GM23338 (cell line): Measurements from ENCODE around the gene NDUFS7. TPM values are rescaled to one million over a fixed set of nuclear protein-coding genes. Genes with fewer than 3 reads are reported as not detected.

ENCODE experiments used
- ATAC-seq: fragments of 200-7000 bp; cut with Tn5 transposase; 3 replicates; pipeline ENCODE4 v1.9.1; 2020
- DNase-seq: peaks from one replicate; pipeline ENCODE4 v3.0.0-alpha.2; 2015; ENCODE audit warnings: low spot score
- H2AFZ ChIP-seq: fragments of 200-600 bp; sonication (generic); 2 replicates; pipeline ENCODE4 v1.8.0; 2016; ENCODE audit warnings: antibody characterized with exemption, mild to moderate bottlenecking, moderate library complexity
- H3F3A ChIP-seq: fragments of 200-600 bp; sonication (generic); replicated peaks from 2 replicates; pipeline ENCODE4 v1.8.0; 2017; ENCODE audit warnings: antibody characterized with exemption, mixed run types, low read depth
- H3K27ac ChIP-seq: fragments of 200-600 bp; sonication (generic); 2 replicates; pipeline ENCODE4 v1.6.1; 2016; ENCODE audit warnings: low read depth
- H3K27me3 ChIP-seq: fragments of 200-600 bp; sonication (generic); 2 replicates; pipeline ENCODE4 v1.8.0; 2016; ENCODE audit warnings: mild to moderate bottlenecking, mixed run types, moderate library complexity; ENCODE audit not compliant: insufficient read depth
- H3K36me3 ChIP-seq: fragments of 200-600 bp; sonication (generic); 2 replicates; pipeline ENCODE4 v1.8.0; 2016; ENCODE audit warnings: mild to moderate bottlenecking; ENCODE audit not compliant: insufficient read depth
- H3K4me1 ChIP-seq: fragments of 200-600 bp; sonication (generic); 2 replicates; pipeline ENCODE4 v1.8.0; 2016; ENCODE audit warnings: mild to moderate bottlenecking, moderate library complexity; ENCODE audit not compliant: insufficient read depth
- H3K4me2 ChIP-seq: fragments of 200-600 bp; sonication (generic); 2 replicates; pipeline ENCODE4 v1.7.1; 2017; ENCODE audit warnings: mixed run types
- H3K4me3 ChIP-seq: fragments of 200-600 bp; sonication (generic); 2 replicates; pipeline ENCODE4 v1.6.1; 2016; ENCODE audit warnings: mixed run types
- H3K79me2 ChIP-seq: fragments of 200-600 bp; sonication (generic); replicated peaks from 2 replicates; pipeline ENCODE4 v1.8.0; 2017; ENCODE audit warnings: mild to moderate bottlenecking; ENCODE audit not compliant: insufficient read depth
- H3K9me2 ChIP-seq: fragments of 200-600 bp; sonication (generic); 2 replicates; pipeline ENCODE4 v1.8.0; 2017; ENCODE audit not compliant: insufficient read depth
- H4K20me1 ChIP-seq: fragments of 200-600 bp; sonication (generic); replicated peaks from 2 replicates; pipeline ENCODE4 v1.8.0; 2017; ENCODE audit warnings: mild to moderate bottlenecking; ENCODE audit not compliant: insufficient read depth
- H3K27ac Mint-ChIP-seq: 2 replicates; pipeline ENCODE4 v1.8.0; 2020; ENCODE audit warnings: inconsistent platforms, mild to moderate bottlenecking, moderate library complexity, mixed read lengths
- H3K27me3 Mint-ChIP-seq: 3 replicates; pipeline ENCODE4 v1.8.0; 2022; ENCODE audit warnings: low read depth, mild to moderate bottlenecking, moderate library complexity, mixed read lengths, inconsistent platforms; ENCODE audit not compliant: insufficient read depth, poor library complexity
- H3K36me3 Mint-ChIP-seq: 3 replicates; pipeline ENCODE4 v1.8.0; 2021; ENCODE audit warnings: low read depth, mild to moderate bottlenecking, inconsistent platforms, moderate library complexity, mixed read lengths
- H3K4me1 Mint-ChIP-seq: 3 replicates; pipeline ENCODE4 v1.8.0; 2020; ENCODE audit warnings: mild to moderate bottlenecking, inconsistent platforms, mixed read lengths
- H3K4me3 Mint-ChIP-seq: 3 replicates; pipeline ENCODE4 v1.8.0; 2021; ENCODE audit warnings: moderate library complexity, mild to moderate bottlenecking, inconsistent platforms, mixed read lengths
- H3K9me3 Mint-ChIP-seq: 3 replicates; pipeline ENCODE4 v1.8.0; 2020; ENCODE audit warnings: moderate library complexity, mild to moderate bottlenecking, inconsistent platforms, mixed read lengths
- CREB1 ChIP-seq: fragments of 250-450 bp; sonication (Bioruptor Pico); IDR thresholded peaks from 2 replicates; pipeline ENCODE4 v1.5.0; 2020; ENCODE audit warnings: low read depth, mild to moderate bottlenecking, moderate library complexity
- EZH2 ChIP-seq: fragments of 200-600 bp; sonication (generic); IDR thresholded peaks from one replicate; pipeline ENCODE4 v1.8.0; 2017; ENCODE audit warnings: antibody characterized with exemption, mild to moderate bottlenecking, low read depth; ENCODE audit not compliant: unreplicated experiment
- EZH2phosphoT487 ChIP-seq: fragments of 200-600 bp; sonication (generic); IDR thresholded peaks from one replicate; pipeline ENCODE4 v1.8.1; 2018; ENCODE audit warnings: antibody characterized with exemption; ENCODE audit not compliant: unreplicated experiment
- NANOG ChIP-seq: IDR thresholded peaks from 2 replicates; pipeline ENCODE4 v1.6.1; 2016; ENCODE audit warnings: antibody characterized with exemption, borderline replicate concordance
- POLR2AphosphoS5 ChIP-seq: IDR thresholded peaks from 2 replicates; pipeline ENCODE4 v1.6.1; 2016; ENCODE audit warnings: antibody characterized with exemption, low read depth
- STAT1 ChIP-seq: IDR thresholded peaks from one replicate; pipeline ENCODE4 v1.6.1; 2016; ENCODE audit warnings: antibody characterized with exemption; ENCODE audit not compliant: unreplicated experiment
- ZNF114 ChIP-seq: fragments of 250-450 bp; sonication (Bioruptor Pico); IDR thresholded peaks from 2 replicates; pipeline ENCODE4 v1.5.0; 2020; ENCODE audit warnings: mild to moderate bottlenecking, moderate library complexity
- ZNF331 ChIP-seq: fragments of 250-450 bp; sonication (Bioruptor Pico); IDR thresholded peaks from 2 replicates; pipeline ENCODE4 v1.5.0; 2020; ENCODE audit warnings: low read depth, mild to moderate bottlenecking, moderate library complexity
- polyA plus RNA-seq: library from polyadenylated mRNA; unstranded; fragments of >200 nt; fragmentation: Nextera tagmentation; extraction: Ambion mirVana; gene quantifications from 2 replicates; pipeline ENCODE4 v1.2.1, GENCODE V29; 2016
- total RNA-seq: library from RNA; depleted of rRNA; stranded (reverse); fragments of >200 nt; shearing (Covaris generic); gene quantifications from 2 replicates; pipeline ENCODE4 v1.2.3, GENCODE V29; 2014
- TF ChIP-seq, protein P1 (sequence below), 2 experiments: fragments of 200-600 bp in 1 of 2; sonication (generic) in 1 of 2; conservative IDR thresholded peaks; 2 replicates each; pipeline versions ENCODE4 v1.5.1 to v1.6.1; 2016 to 2017; ENCODE audit warnings: antibody characterized with exemption in 2 of 2, low read depth in 2 of 2, mild to moderate bottlenecking in 2 of 2, moderate library complexity in 1 of 2
- TF ChIP-seq, protein P2 (sequence below): fragments of 250-450 bp; sonication (Bioruptor Pico); IDR thresholded peaks from 2 replicates; pipeline ENCODE4 v1.5.0; 2020; ENCODE audit warnings: mild to moderate bottlenecking, moderate library complexity
- TF ChIP-seq, protein P3 (sequence below): IDR thresholded peaks from one replicate; pipeline ENCODE4 v1.6.1; 2018; ENCODE audit warnings: antibody characterized with exemption; ENCODE audit not compliant: unreplicated experiment

NDUFS7 gene
- total and polyA plus RNA-seq, 2 experiments from 2014 or later = 132 to 203 TPM

DNA sequence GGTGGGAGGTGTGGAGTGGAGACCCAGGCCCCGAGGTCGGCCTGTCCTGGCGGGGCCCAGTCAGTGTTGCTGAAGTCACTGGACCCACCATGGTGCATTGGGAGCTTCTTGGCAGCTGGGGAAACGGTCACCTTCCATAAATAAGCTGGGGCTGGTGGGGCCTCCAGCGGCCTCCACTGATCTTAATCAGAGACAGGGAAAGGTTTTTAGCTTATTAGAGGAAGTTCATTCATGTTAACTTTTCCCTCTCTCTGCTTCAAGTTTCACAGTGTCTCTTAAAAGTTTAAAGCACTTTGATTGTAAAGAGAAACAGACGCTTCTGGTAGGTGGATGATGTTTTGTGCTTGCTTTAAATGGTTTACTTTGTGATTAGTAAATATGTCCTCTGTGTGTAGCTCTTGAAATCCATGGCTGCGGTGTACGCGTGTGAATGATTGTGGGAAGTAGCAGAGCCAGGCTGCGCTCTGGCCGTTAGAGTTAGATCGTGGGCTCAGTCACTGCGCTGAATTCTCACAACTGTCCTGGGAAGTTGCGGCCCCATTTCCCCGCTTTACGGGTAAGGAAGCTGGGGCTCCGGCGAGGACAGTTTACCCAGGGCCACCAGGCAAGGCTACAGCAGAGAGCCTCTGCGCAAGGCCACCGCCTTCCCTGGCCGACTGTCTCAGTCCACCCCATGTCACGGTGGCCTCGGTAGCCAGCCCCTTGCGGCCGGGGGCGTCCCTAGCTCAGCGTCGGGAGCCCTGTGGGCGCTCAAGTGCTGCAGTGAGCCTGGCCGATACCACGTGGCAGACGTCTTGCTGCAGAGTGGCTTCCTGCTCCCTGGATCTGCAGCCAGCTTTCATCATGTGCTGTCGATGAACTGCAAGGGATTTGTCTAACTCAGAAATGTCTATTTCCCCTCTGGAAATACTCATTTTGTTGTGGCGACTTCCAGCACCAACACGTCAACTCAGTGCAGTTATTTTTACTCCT is 16.5 kb upstream of the NDUFS7 start (continued):
- TF ChIP-seq, protein P1, sequence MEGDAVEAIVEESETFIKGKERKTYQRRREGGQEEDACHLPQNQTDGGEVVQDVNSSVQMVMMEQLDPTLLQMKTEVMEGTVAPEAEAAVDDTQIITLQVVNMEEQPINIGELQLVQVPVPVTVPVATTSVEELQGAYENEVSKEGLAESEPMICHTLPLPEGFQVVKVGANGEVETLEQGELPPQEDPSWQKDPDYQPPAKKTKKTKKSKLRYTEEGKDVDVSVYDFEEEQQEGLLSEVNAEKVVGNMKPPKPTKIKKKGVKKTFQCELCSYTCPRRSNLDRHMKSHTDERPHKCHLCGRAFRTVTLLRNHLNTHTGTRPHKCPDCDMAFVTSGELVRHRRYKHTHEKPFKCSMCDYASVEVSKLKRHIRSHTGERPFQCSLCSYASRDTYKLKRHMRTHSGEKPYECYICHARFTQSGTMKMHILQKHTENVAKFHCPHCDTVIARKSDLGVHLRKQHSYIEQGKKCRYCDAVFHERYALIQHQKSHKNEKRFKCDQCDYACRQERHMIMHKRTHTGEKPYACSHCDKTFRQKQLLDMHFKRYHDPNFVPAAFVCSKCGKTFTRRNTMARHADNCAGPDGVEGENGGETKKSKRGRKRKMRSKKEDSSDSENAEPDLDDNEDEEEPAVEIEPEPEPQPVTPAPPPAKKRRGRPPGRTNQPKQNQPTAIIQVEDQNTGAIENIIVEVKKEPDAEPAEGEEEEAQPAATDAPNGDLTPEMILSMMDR (conservative IDR thresholded peaks at IDR 0.05; ENCODE audit: low read depth in 2 of 2) = no peak
- TF ChIP-seq CREB1 (CRISPR knock-in tag) (no peak), ZNF114 (CRISPR knock-in tag) (no peak), EZH2 (no peak)

DNA sequence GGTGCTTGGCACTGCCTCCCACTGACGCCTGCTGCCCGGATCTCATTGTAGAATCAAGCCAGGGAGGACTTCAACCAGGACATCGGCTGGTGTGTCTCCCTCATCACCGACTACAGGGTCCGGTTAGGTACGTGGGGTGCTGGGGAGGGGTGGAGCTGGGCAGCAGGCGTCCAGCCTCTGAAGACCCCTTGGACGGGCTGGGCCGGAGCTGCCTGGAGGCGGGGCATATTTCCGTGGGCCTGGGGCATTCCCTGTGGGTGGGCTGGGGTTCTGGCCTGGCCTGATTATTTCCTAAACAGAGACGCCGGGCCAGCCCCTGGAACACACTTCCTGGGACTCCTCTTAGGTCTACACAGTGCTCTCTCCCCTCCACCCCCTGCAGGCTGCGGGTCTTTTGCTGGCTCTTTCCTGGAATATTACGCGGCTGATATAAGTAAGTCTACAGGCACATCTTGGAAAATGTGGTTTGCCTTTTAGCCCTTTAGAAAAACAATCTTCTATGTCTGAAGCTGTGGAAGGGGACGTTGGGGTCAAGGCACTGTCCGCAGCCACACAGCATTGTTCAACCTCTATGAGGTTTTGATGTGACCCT is 14.4 kb upstream of the NDUFS7 start:
- peaks cover 9% of the 10 kb centered on the region for H4K20me1 ChIP-seq
- Mint-ChIP-seq H3K27me3 (peaks cover 12% of the 10 kb centered on the region), H3K36me3 (peaks cover 76% of the 10 kb centered on the region), H3K4me3 (no peak overlapping the region), H3K27ac (no peak overlapping the region), H3K9me3 (no peaks in the 10 kb centered on the region), H3K4me1 (no peaks in the 10 kb centered on the region; the same call in 2 of the 3 replicates)
- 0 out of 2 replicates have a peak, but pooled peaks cover 6% of the 10 kb centered on the region for H3K79me2 ChIP-seq
- H3K27me3 ChIP-seq = no peaks in the 10 kb centered on the region
- H3K9me2 ChIP-seq = no peaks in the 10 kb centered on the region
- no peak overlapping the region for H3K27ac ChIP-seq
- no peaks in the 10 kb centered on the region for H3K4me1 ChIP-seq
- H3K4me3 ChIP-seq = no peak overlapping the region
- no peak overlapping the region for H3K4me2 ChIP-seq
- peaks cover 8% of the 10 kb centered on the region; the same call in 1 of the 2 replicates for H3K36me3 ChIP-seq
- DNase-seq = no peak
- H3F3A ChIP-seq = 0 out of 2 replicates have a peak, but pooled peaks cover 27% of the 10 kb centered on the region
- ATAC-seq = no peak
- no peak overlapping the region for H2AFZ ChIP-seq
- TF ChIP-seq, protein P2, sequence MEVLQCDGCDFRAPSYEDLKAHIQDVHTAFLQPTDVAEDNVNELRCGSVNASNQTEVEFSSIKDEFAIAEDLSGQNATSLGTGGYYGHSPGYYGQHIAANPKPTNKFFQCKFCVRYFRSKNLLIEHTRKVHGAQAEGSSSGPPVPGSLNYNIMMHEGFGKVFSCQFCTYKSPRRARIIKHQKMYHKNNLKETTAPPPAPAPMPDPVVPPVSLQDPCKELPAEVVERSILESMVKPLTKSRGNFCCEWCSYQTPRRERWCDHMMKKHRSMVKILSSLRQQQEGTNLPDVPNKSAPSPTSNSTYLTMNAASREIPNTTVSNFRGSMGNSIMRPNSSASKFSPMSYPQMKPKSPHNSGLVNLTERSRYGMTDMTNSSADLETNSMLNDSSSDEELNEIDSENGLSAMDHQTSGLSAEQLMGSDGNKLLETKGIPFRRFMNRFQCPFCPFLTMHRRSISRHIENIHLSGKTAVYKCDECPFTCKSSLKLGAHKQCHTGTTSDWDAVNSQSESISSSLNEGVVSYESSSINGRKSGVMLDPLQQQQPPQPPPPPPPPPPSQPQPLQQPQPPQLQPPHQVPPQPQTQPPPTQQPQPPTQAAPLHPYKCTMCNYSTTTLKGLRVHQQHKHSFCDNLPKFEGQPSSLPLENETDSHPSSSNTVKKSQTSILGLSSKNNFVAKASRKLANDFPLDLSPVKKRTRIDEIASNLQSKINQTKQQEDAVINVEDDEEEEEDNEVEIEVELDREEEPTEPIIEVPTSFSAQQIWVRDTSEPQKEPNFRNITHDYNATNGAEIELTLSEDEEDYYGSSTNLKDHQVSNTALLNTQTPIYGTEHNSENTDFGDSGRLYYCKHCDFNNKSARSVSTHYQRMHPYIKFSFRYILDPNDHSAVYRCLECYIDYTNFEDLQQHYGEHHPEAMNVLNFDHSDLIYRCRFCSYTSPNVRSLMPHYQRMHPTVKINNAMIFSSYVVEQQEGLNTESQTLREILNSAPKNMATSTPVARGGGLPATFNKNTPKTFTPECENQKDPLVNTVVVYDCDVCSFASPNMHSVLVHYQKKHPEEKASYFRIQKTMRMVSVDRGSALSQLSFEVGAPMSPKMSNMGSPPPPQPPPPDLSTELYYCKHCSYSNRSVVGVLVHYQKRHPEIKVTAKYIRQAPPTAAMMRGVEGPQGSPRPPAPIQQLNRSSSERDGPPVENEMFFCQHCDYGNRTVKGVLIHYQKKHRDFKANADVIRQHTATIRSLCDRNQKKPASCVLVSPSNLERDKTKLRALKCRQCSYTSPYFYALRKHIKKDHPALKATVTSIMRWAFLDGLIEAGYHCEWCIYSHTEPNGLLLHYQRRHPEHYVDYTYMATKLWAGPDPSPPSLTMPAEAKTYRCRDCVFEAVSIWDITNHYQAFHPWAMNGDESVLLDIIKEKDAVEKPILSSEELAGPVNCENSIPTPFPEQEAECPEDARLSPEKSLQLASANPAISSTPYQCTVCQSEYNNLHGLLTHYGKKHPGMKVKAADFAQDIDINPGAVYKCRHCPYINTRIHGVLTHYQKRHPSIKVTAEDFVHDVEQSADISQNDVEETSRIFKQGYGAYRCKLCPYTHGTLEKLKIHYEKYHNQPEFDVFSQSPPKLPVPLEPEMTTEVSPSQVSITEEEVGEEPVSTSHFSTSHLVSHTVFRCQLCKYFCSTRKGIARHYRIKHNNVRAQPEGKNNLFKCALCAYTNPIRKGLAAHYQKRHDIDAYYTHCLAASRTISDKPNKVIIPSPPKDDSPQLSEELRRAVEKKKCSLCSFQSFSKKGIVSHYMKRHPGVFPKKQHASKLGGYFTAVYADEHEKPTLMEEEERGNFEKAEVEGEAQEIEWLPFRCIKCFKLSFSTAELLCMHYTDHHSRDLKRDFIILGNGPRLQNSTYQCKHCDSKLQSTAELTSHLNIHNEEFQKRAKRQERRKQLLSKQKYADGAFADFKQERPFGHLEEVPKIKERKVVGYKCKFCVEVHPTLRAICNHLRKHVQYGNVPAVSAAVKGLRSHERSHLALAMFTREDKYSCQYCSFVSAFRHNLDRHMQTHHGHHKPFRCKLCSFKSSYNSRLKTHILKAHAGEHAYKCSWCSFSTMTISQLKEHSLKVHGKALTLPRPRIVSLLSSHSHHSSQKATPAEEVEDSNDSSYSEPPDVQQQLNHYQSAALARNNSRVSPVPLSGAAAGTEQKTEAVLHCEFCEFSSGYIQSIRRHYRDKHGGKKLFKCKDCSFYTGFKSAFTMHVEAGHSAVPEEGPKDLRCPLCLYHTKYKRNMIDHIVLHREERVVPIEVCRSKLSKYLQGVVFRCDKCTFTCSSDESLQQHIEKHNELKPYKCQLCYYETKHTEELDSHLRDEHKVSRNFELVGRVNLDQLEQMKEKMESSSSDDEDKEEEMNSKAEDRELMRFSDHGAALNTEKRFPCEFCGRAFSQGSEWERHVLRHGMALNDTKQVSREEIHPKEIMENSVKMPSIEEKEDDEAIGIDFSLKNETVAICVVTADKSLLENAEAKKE (CRISPR knock-in tag) = no peak
- no peak for TF ChIP-seq ZNF331 (CRISPR knock-in tag)
- no peak for TF ChIP-seq STAT1
- TF ChIP-seq NANOG = no peak
- no peak for TF ChIP-seq EZH2phosphoT487
- TF ChIP-seq POLR2AphosphoS5 = no peak
- TF ChIP-seq CREB1 (CRISPR knock-in tag) = no peak
- TF ChIP-seq, protein P3, sequence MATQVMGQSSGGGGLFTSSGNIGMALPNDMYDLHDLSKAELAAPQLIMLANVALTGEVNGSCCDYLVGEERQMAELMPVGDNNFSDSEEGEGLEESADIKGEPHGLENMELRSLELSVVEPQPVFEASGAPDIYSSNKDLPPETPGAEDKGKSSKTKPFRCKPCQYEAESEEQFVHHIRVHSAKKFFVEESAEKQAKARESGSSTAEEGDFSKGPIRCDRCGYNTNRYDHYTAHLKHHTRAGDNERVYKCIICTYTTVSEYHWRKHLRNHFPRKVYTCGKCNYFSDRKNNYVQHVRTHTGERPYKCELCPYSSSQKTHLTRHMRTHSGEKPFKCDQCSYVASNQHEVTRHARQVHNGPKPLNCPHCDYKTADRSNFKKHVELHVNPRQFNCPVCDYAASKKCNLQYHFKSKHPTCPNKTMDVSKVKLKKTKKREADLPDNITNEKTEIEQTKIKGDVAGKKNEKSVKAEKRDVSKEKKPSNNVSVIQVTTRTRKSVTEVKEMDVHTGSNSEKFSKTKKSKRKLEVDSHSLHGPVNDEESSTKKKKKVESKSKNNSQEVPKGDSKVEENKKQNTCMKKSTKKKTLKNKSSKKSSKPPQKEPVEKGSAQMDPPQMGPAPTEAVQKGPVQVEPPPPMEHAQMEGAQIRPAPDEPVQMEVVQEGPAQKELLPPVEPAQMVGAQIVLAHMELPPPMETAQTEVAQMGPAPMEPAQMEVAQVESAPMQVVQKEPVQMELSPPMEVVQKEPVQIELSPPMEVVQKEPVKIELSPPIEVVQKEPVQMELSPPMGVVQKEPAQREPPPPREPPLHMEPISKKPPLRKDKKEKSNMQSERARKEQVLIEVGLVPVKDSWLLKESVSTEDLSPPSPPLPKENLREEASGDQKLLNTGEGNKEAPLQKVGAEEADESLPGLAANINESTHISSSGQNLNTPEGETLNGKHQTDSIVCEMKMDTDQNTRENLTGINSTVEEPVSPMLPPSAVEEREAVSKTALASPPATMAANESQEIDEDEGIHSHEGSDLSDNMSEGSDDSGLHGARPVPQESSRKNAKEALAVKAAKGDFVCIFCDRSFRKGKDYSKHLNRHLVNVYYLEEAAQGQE = no peak
- TF ChIP-seq ZNF114 (CRISPR knock-in tag) = no peak
- no peak for TF ChIP-seq EZH2
